Measurements from ENCODE around the gene PRLR.

Gene PRLR

DNA sequence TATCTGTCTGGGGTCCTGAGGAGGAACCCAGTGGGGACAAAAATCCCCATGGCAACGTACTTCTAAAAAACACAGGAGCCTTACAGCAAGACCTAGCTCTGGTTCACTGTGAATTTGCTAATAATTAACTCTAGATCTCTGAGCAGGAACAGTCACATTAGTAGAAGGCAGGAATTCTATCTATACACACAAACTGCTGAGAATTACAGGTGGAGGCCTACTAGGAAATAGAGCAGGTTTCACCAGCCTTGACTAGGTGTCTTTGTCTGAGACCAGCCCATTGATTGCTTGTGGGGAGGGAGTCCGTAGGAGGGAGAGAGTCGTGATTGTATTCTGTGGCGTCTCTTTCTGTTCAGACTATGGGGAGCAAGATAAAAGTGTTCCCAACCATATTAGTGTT, 44.8 kb downstream of the PRLR start:
- Mint-ChIP-seq H3K4me1 (peaks cover 19% of the 10 kb centered on the region), H3K27ac (peak overlapping the region; percentile 83 to 94 (median 93)), H3K9me3 (no peaks in the 10 kb centered on the region), H3K4me3 (no peak overlapping the region), H3K27me3 (ENCODE audit: low read depth) (peaks cover 5% of the 10 kb centered on the region), H3K36me3 (ENCODE audit: low read depth) (no peaks in the 10 kb centered on the region)
- TF ChIP-seq, protein P1, sequence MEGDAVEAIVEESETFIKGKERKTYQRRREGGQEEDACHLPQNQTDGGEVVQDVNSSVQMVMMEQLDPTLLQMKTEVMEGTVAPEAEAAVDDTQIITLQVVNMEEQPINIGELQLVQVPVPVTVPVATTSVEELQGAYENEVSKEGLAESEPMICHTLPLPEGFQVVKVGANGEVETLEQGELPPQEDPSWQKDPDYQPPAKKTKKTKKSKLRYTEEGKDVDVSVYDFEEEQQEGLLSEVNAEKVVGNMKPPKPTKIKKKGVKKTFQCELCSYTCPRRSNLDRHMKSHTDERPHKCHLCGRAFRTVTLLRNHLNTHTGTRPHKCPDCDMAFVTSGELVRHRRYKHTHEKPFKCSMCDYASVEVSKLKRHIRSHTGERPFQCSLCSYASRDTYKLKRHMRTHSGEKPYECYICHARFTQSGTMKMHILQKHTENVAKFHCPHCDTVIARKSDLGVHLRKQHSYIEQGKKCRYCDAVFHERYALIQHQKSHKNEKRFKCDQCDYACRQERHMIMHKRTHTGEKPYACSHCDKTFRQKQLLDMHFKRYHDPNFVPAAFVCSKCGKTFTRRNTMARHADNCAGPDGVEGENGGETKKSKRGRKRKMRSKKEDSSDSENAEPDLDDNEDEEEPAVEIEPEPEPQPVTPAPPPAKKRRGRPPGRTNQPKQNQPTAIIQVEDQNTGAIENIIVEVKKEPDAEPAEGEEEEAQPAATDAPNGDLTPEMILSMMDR (IDR thresholded peaks at IDR 0.05; ENCODE audit: unreplicated experiment in 3 of 3), result no peak

DNA sequence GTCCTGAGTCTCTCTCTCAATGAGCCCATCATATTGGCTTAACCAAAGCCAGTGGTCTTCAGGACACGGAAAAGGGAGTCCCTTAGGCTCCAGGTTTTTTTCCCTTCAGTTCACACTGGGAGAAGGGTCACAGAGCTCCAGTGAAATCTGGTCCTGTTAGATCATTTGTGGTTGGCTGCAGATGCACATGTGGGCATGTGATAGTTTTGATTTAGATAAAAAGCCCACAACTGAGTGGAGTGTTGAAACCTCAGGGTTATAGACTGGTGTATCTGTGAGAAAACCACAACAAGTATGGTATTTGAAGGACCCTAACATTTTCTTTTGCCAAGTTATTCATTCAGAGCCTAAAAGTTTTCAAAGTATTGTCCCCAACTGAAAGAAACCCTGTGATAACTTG, 46.7 kb downstream of the PRLR start:
- H3K4me3 Mint-ChIP-seq, result no peak overlapping the region
- no peaks in the 10 kb centered on the region for H3K9me3 Mint-ChIP-seq
- H3K4me1 Mint-ChIP-seq, result peaks cover 19% of the 10 kb centered on the region
- peak overlapping the region in 1 of 3 experiments; percentile 55 for H3K27ac Mint-ChIP-seq
- H3K27me3 Mint-ChIP-seq (ENCODE audit: low read depth), result no peaks in the 10 kb centered on the region
- TF ChIP-seq, protein P1 (IDR thresholded peaks at IDR 0.05; ENCODE audit: unreplicated experiment in 3 of 3), result no peak
- no peaks in the 10 kb centered on the region for H3K36me3 Mint-ChIP-seq (ENCODE audit: low read depth)

DNA sequence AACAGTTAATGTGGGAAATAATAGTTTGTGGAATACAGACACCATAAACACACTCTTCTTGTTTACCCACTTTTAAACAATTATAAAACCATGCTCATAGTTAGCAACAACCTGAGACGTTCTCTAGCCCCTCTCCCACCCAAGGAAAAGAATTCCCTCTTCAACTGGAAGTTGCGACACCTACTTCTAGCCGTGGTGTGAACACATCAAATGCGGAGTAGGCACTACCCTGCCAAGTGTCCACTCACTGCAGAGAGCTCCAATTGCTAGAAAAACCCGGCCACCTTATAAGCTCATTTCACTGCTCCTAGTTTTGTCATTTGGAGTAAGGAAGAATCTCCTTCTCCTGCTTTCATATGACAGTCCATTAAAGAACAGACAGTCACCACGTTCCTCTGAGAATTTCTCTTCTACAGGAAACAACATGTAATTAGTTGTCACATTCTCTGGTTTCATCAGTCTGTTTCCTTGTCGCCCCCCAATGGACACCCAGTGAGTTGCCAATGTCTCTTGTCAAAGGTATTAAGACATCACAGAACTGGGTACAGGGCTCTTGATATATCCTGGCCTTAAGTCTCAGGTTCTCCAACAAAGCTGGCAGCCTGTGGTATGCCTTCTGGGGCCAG, 47.3 kb downstream of the PRLR start:
- Mint-ChIP-seq H3K27me3 (ENCODE audit: low read depth) (no peaks in the 10 kb centered on the region), H3K36me3 (ENCODE audit: low read depth) (no peaks in the 10 kb centered on the region), H3K9me3 (no peaks in the 10 kb centered on the region), H3K4me1 (peaks cover 19% of the 10 kb centered on the region), H3K4me3 (no peak overlapping the region), H3K27ac (peak overlapping the region; percentile 12 to 61 (median 55))
- TF ChIP-seq, protein P1 (IDR thresholded peaks at IDR 0.05; ENCODE audit: unreplicated experiment in 3 of 3), result peak in 2 of 3 experiments; percentile 20 to 36

DNA sequence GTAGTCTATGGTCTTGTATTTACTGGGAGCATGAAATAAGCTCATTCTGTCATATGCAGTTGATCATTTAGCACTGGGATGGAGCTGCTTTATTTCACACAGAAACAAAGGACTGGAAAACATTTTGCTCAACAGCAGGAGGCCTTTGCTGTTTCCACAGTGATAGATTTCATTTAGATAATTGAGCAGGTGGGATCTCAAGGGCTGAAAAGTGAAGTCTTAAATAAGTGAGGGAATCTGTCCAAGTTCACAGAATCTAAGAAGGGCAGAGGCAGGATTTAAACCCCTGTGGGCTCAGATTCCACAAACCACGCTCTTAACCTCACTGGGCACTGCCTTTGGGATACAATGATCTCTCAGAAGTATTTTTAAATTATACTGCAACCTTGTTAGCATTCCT, 47.8 kb downstream of the PRLR start:
- no peaks in the 10 kb centered on the region for H3K36me3 Mint-ChIP-seq (ENCODE audit: low read depth)
- peaks cover 19% of the 10 kb centered on the region for H3K4me1 Mint-ChIP-seq
- TF ChIP-seq, protein P1 (IDR thresholded peaks at IDR 0.05; ENCODE audit: unreplicated experiment in 3 of 3), result no peak
- no peaks in the 10 kb centered on the region for H3K27me3 Mint-ChIP-seq (ENCODE audit: low read depth)
- H3K4me3 Mint-ChIP-seq, result no peak overlapping the region
- no peaks in the 10 kb centered on the region for H3K9me3 Mint-ChIP-seq
- peak overlapping the region; percentile 1 to 55 (median 12) for H3K27ac Mint-ChIP-seq

DNA sequence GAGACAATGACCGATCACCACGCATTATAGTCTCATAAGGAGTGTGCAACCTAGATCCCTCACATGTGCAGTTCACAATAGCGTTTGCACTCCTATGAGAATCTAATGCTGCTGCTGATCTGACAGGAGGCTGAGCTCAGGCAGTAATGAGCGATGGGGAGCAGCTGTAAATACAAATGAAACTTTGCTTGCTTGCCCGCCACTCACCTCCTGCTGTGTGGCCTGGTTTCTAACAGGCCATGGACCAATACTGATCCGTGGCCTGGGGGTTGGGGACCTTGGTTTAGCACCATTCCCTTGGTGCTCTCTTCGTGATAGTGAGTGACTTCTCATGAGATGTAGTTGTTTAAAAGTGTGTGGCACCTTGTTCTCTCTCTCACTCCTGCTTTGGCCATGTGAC, 50.2 kb downstream of the PRLR start:
- Mint-ChIP-seq H3K9me3 (peaks cover 4% of the 10 kb centered on the region), H3K36me3 (ENCODE audit: low read depth) (peaks cover 3% of the 10 kb centered on the region), H3K4me3 (no peak overlapping the region), H3K4me1 (peaks cover 14% of the 10 kb centered on the region), H3K27ac (no peak overlapping the region), H3K27me3 (ENCODE audit: low read depth) (no peaks in the 10 kb centered on the region)
- TF ChIP-seq, protein P1 (IDR thresholded peaks at IDR 0.05; ENCODE audit: unreplicated experiment in 3 of 3), result no peak

DNA sequence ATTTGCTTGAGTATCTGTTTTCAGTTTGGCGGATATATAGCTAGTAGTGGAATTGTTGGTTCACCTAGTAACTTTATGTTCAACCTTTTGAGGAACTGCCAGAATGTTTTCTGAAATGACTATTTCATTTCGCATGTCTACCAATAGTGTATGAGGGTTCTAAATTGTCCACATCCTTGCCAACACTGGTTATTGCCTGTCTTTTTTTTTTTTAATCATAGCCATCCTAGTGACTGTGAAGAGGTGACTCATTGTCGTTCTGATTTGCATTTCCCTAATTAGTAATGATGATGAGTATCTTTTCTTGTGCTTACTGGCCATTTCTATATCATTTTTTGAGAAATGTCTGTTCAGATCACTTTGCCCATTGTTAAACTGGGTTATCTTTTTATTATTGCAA, 52.5 kb downstream of the PRLR start:
- no peak overlapping the region for H3K4me3 Mint-ChIP-seq
- TF ChIP-seq, protein P1 (IDR thresholded peaks at IDR 0.05; ENCODE audit: unreplicated experiment in 3 of 3), result no peak
- peaks cover 4% of the 10 kb centered on the region for H3K36me3 Mint-ChIP-seq (ENCODE audit: low read depth)
- peaks cover 9% of the 10 kb centered on the region for H3K4me1 Mint-ChIP-seq
- H3K27me3 Mint-ChIP-seq (ENCODE audit: low read depth), result no peaks in the 10 kb centered on the region
- H3K27ac Mint-ChIP-seq, result no peak overlapping the region
- H3K9me3 Mint-ChIP-seq, result peaks cover 8% of the 10 kb centered on the region
